ENCODE measurements around the gene MAP1LC3B.

The MAP1LC3B gene

DNA sequence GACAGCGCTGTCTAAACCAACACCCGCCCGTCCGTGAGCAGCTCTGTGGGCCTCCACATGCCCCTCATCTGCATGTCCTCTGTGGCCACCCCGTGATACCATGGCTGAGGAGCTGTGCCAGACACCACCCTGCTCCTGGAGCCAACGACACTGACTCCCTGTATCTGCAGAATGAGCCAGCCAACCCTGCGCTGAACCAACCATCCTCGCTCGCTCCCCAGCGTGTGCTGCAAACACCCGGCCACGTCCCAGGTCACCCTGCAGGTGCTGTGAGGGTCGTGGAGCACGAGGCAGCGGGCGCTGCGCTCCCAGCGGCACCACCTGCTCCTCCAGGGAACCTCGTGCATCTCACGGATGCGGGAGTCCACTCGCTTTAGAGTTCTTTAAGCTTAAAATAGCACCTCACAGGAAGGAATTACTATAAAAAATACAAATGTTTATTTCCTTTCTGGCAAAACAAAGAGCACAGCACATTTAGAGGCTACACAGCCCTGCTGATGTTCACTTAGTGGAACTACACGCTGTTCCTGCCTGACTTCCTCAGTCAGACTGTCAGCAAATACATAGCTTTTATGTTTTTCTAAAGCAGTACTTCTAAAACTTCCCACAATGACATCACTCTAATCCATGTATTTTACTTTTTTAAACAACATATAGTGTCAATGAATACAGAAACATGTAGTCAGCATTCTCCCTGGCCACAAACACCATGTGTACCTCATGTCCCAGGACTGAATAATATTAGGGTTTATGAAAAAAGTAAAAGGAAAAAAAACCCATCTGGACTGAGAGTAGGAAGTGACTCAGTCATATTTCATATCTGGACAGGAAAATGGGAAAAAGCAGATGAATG, 43.5 kb downstream of the MAP1LC3B start:
- TF ChIP-seq, protein P1, sequence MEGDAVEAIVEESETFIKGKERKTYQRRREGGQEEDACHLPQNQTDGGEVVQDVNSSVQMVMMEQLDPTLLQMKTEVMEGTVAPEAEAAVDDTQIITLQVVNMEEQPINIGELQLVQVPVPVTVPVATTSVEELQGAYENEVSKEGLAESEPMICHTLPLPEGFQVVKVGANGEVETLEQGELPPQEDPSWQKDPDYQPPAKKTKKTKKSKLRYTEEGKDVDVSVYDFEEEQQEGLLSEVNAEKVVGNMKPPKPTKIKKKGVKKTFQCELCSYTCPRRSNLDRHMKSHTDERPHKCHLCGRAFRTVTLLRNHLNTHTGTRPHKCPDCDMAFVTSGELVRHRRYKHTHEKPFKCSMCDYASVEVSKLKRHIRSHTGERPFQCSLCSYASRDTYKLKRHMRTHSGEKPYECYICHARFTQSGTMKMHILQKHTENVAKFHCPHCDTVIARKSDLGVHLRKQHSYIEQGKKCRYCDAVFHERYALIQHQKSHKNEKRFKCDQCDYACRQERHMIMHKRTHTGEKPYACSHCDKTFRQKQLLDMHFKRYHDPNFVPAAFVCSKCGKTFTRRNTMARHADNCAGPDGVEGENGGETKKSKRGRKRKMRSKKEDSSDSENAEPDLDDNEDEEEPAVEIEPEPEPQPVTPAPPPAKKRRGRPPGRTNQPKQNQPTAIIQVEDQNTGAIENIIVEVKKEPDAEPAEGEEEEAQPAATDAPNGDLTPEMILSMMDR (conservative IDR thresholded peaks at IDR 0.05; ENCODE audit: low read length): no peak
- DNase-seq (ENCODE audit: low read depth): peak; percentile 71
- peak overlapping the region; percentile 35 for H3K4me3 ChIP-seq (ENCODE audit: low read length)

DNA sequence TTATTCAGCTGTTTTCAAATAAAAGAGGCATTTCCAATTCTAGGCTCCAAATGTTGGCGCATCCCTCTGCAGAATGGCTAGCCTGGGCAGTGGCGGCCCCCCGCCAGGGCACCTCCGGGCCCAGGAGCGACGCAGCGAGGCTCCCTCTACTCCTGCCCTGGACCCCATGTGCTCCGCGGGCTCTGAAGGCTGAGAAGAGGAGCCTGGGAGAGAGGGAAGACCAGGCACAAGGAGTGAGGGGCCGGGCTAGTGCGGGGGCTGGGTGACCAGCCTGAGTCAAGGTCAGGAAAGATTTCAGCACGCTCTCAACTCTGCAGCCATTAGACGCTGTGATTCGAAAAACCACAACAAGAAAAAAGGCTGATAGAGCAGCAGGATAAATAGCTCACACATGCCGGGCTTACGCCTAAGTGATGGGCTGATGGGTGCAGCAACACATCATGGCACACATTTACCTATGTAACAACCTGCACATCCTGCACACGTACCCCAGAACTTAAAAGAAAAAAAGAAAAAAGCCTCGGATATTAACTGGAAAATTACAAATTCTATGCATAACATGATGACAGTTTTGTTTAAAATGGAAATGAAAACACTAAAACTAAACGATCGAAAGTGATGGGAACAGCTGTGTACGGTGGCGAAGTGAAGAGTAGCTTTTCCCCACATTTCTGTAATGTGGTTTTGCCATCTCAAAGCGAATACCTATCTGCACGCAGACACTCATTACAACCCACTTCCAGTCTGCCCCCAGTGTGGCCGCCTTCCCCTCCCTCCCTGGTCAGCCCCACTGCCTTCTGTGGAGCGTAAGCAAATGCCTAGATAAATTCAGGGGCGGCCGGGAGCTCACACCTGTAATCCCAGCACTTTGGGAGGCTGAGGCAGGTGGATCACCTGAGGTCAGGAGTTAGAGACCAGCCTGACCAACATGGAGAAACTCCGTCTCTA, 44.4 kb downstream of the MAP1LC3B start:
- peak; percentile 34 for DNase-seq (ENCODE audit: low read depth)
- peak overlapping the region; percentile 35 for H3K4me3 ChIP-seq (ENCODE audit: low read length)
- TF ChIP-seq, protein P1 (conservative IDR thresholded peaks at IDR 0.05; ENCODE audit: low read length): no peak

DNA sequence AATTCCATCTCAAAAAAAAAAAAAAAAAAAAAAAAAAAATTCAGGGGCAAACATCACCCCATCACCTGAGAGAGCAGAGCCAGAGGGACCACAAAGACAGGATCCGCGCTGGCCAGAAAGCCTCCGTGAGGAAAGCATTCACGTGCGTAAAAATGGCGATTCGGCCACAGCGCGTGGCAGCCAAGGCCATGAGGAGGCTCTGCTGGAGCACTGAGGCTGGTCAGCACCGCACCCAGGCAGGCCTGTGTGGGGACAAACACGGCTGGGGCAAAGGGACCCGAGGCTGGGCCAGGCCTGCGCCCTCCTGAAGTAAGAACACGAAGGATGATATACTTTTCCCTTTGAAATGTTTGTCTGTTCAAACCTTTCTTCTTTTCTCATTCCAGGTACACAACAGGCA, 45.2 kb downstream of the MAP1LC3B start:
- TF ChIP-seq, protein P1 (conservative IDR thresholded peaks at IDR 0.05; ENCODE audit: low read length): no peak
- DNase-seq (ENCODE audit: low read depth): no peak
- H3K4me3 ChIP-seq (ENCODE audit: low read length): no peak overlapping the region

DNA sequence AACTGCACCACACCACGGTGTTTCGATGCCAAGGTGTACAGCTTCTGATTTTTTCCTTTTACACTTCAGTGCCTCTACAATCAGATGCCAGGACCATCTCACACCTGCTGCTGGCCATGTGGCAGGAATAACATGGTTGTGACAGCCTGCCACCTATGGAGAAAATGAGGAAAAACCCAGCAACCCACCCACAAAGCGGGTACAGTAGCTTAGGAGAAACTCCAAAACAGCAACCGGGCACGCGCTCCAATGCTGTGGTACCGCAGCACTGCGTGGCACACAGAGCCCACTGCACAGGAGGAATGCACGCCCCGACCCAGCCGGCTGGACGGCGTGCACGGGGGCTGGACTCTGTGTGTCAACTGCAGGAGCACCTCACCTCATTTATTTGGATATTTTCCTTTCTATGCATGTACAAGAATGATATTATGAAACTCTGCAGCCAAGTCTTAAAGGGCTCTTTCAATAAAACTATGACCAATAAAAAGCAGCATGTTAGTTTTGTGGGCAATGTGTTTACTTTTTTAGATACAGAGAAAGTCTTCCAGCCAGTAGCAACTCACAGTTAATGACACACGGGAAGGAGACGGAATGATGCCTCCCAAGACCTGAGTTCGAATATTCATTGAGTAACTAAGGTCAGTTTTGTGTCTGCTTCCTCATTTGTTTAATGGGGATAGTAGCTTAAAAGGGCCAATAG, 45.9 kb downstream of the MAP1LC3B start:
- DNase-seq (ENCODE audit: low read depth): no peak
- no peak overlapping the region for H3K4me3 ChIP-seq (ENCODE audit: low read length)
- TF ChIP-seq, protein P1 (conservative IDR thresholded peaks at IDR 0.05; ENCODE audit: low read length): no peak

DNA sequence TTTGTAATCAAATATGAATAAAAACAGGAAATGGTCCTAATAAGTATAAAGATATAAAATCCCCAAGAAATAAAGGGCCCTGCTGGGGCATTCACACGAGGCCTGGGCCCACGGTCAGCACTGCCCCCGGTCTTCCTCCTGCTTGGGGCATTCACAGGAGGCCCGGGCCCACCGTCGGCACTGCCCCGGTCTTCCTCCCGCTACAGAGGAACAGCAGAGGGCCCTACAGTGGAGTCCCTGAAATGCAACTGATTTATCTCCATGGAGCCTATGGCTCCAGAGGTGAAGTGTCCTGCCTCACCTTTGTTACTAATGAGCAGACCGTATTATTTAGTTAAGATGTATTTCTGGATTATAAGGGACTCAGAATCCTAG, 46.5 kb downstream of the MAP1LC3B start:
- TF ChIP-seq, protein P1 (conservative IDR thresholded peaks at IDR 0.05; ENCODE audit: low read length): no peak
- DNase-seq (ENCODE audit: low read depth): no peak
- H3K4me3 ChIP-seq (ENCODE audit: low read length): no peak overlapping the region

DNA sequence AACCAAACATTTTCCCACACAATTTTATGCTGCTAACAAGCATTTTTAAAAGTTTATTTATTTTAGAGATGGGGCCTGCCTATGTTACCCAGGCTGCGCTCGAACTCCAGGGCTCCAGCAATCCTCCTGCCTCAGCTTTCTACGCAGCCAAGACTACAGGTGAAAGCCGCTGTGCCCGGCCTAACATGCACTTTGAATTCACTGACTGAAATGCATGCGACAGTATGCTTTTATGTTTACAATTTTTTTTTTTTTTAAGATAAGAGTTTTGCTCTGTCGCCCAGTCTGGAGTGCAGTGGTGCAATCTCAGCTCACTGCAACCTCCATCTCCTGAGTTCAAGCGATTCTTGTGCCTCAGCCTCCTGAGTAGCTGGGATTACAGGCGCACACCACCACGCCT, 47.8 kb downstream of the MAP1LC3B start:
- H3K4me3 ChIP-seq (ENCODE audit: low read length): no peak overlapping the region
- no peak for DNase-seq (ENCODE audit: low read depth)
- TF ChIP-seq, protein P1 (conservative IDR thresholded peaks at IDR 0.05; ENCODE audit: low read length): no peak

All from AG10803 (cell line).